GM18867 (cell line): ENCODE measurements around the gene KCNQ1.

Experiments
- ATAC-seq: cut with Tn5 transposase; IDR thresholded peaks from one replicate; pipeline ENCODE4 v1.9.1; 2021; ENCODE audit warnings: mild to moderate bottlenecking, moderate library complexity; ENCODE audit not compliant: unreplicated experiment

The KCNQ1 gene

DNA sequence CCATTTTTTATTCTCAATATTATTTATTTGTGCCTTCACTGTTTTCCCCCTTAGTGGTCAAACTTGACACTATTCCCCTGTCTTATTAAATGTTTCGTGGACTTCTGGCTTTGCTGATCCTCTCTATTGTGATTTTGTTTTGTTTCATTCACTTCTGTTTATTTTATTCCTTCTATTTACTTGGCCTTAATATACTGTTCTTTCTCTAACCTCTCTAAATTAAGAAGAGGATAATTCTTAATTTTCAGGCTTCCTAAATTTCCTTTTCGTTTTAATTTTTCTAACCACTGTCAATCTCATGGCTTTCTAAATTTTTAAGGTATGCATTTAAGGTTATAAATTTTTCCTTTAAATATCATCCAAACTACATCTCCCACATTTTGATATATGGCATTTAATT is 338.0 kb downstream of the KCNQ1 start:
- no peak for ATAC-seq

GRCh38 chr11:2783536-2784082 is 338.8 kb downstream of the KCNQ1 start:
- no peak for ATAC-seq

DNA sequence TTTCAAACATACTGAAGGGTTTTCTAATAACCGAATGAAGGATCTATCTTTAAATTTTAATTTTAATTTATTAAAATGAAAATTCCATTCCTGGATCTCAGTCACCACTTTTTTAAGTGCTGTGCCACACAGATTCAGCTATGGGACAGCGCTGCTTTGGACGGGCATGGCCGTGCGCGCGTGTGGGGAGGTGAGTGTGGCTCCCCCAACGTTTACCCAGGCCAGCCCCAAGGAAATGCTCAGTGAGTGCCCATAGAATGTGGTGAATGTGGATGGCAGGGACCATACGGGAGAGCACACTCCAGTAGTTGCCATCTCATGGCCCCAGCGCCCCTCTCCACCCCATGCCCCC is 343.0 kb downstream of the KCNQ1 start:
- ATAC-seq = no peak

GRCh38 chr11:2788168-2789071 is 343.6 kb downstream of the KCNQ1 start:
- no peak for ATAC-seq

- ATAC-seq = no peak
Observed at GRCh38 chr11:2789331-2789730, 344.5 kb downstream of the KCNQ1 start.

- ATAC-seq = no peak
Observed at GRCh38 chr11:2789791-2790567, 345.2 kb downstream of the KCNQ1 start.

DNA sequence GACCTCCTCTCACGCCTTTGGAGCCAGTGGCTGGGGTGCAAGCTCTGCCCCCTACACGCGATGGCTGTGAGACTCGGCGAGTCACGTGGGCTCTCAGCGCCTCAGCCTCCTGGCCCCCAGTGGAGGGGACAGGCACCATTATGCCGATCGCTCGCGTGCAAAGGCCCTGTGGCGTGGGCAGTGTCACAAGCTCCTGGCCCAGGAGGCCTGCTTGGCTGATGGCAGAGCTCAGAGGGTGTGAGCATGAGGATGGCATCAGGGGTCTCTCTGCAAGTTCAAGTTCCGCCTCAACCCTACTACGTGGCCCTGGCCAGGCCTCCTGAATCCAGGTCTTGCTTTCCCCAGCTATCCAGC is 345.7 kb downstream of the KCNQ1 start:
- no peak for ATAC-seq

GRCh38 chr11:2791139-2791520 is 346.3 kb downstream of the KCNQ1 start:
- no peak for ATAC-seq

GRCh38 chr11:2791521-2792380 is 346.9 kb downstream of the KCNQ1 start:
- no peak for ATAC-seq

DNA sequence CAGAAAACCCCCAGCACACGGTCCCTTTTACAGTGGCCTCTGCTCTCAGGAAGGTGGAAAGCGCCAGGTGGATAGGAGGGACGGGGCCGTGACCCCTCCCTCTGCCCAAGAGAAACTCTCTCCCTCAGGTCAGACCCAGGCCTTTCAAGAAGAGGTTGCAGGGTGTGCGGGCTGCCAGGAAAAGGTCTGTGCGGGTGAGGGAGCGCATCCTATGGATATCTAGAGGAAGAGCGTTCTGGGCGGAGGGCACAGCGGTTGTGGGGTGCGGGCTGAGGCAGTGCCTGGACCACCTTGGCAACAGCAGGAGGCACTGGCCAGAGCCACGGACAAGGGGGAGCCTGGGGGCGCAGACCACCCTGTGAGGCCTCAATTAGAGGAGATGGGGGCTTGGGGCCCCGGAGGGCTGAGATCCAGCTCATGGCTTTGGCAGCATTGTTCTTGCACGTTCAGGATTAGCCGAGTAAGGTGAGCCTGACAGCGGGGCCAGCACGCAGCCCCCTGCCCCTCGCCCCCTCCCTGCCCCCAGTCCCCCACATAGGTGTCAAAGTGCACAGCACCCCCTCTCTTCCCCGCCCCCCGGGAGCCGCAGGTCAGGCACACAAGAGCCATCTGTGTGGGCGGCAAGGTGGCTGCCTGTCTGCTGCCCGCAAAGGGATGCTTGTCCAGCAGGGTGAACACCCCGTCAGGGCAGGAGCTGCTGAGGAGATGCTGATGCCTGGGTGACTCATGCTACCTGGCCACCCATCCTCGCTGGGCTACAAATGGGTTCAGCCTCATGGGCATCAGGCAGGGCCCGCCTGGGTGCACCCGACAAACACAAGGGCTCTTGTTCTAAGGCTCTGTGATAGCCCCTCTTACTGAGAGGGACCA is 347.8 kb downstream of the KCNQ1 start:
- no peak for ATAC-seq

- ATAC-seq = no peak
Observed at GRCh38 chr11:2793701-2794045, 348.9 kb downstream of the KCNQ1 start.

GRCh38 chr11:2794046-2794967 is 349.5 kb downstream of the KCNQ1 start:
- no peak for ATAC-seq

DNA sequence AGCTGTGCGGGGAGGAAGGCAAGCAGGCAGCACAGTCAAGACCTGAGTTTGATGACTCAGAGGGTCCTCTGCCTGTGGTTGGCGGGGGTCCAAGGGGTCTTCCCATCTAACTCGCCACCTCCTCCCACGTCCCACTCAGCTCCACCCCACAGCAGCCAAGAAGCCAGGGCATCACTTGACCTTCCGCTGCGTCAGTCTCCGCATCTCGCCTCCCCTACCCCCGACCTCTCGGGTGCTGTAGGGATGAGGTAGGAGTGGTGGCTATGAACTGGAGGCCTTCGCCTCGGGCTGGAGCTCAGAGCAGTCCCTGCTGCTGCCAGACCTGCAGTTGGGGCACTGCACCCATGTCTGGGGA is 350.1 kb downstream of the KCNQ1 start:
- ATAC-seq = no peak

- no peak for ATAC-seq
Observed at GRCh38 chr11:2795491-2795991, 350.7 kb downstream of the KCNQ1 start.

- ATAC-seq = no peak
Observed at GRCh38 chr11:2796091-2796490, 351.3 kb downstream of the KCNQ1 start.

GRCh38 chr11:2796508-2797113 is 351.8 kb downstream of the KCNQ1 start:
- no peak for ATAC-seq

GRCh38 chr11:2797121-2797711 is 352.4 kb downstream of the KCNQ1 start:
- no peak for ATAC-seq

DNA sequence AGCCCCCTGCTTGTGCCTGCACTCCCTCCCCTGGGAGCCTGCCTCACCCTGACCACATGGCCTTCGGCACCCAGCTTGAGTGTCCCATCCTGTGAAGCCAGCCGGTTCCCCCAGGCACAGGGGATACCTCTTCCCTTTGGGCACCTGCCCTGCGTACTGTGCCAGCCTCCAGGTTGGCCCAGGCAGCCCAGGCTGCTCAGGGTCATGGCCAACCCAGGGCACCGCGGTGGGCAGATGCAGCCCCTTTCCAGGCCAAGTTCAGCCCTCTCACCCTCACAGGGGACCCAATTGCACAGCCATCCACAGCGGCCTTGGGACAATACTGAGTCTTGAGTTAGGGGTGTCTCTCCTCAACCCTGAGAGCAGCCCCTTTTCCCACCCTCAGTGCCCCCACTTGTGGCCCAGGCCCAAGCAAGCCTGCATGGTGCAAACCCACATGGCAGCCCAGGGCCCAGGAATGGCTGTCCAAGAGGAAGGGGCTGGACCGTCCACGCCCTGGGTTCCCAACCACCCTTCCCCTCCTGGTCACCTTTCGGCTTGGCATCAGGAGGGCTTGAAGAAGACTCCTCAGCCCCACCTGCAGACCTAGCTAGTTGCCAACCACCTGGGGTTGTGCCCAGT is 353.0 kb downstream of the KCNQ1 start:
- no peak for ATAC-seq
